GM18519 (cell line): ENCODE data around the gene EPB41L4A.
"Not testable (repeated sequence)": the region's sequence is repeated elsewhere in the genome, so short reads cannot be mapped to it uniquely, and the experiment has no call there.

Experiments
- ATAC-seq: cut with Tn5 transposase; IDR thresholded peaks from one replicate; pipeline ENCODE4 v1.9.1; 2021; ENCODE audit warnings: mild to moderate bottlenecking, moderate library complexity; ENCODE audit not compliant: unreplicated experiment, low FRiP score

The EPB41L4A gene, protein sequence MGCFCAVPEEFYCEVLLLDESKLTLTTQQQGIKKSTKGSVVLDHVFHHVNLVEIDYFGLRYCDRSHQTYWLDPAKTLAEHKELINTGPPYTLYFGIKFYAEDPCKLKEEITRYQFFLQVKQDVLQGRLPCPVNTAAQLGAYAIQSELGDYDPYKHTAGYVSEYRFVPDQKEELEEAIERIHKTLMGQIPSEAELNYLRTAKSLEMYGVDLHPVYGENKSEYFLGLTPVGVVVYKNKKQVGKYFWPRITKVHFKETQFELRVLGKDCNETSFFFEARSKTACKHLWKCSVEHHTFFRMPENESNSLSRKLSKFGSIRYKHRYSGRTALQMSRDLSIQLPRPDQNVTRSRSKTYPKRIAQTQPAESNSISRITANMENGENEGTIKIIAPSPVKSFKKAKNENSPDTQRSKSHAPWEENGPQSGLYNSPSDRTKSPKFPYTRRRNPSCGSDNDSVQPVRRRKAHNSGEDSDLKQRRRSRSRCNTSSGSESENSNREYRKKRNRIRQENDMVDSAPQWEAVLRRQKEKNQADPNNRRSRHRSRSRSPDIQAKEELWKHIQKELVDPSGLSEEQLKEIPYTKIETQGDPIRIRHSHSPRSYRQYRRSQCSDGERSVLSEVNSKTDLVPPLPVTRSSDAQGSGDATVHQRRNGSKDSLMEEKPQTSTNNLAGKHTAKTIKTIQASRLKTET

GRCh38 chr5:112419164-112419985 lies at the start of gene EPB41L4A:
Gene EPB41L4A, minus strand, starts transcription at chr5:112419277. Its CDS starts 238 bp downstream, at chr5:112419039.
- ATAC-seq, result no peak

DNA sequence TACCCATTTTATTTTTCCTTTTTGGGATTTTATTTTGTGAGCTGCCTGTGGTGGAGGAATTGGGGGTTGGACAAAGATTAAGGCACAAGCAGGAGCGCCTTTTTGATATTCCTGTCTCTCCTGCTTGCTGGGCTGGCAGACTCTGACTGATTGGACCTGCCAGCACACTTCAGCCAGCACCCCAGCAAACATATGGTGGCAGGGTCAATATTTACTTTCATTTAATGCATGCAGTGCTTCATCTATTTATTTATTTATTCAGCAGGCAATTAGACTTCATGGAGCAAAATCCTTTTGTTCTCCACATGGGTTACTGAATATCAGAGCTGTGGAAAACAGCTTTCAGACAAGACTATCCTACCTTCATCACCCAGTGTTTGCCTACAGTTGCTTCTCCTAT lies 48.4 kb upstream of the EPB41L4A start:
- no peak for ATAC-seq

DNA sequence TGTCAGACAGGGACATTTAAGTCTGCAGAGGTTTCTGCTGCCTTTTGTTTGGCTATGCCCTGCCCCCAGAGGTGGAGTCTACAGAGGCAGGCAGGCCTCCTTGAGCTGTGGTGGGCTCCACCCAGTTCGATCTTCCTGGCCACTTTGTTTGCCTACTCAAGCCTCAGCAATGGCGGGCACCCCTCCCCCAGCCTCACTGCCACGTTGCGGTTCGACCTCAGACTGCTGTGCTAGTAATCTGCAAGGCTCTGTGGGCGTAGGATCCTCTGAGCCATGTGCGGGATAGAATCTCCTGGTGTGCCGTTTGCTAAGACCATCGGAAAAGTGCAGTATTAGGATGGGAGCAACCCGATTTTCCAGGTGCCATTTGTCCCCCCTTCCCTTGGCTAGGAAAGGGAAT lies 47.2 kb upstream of the EPB41L4A start:
- ATAC-seq, result not testable (repeated sequence)

DNA sequence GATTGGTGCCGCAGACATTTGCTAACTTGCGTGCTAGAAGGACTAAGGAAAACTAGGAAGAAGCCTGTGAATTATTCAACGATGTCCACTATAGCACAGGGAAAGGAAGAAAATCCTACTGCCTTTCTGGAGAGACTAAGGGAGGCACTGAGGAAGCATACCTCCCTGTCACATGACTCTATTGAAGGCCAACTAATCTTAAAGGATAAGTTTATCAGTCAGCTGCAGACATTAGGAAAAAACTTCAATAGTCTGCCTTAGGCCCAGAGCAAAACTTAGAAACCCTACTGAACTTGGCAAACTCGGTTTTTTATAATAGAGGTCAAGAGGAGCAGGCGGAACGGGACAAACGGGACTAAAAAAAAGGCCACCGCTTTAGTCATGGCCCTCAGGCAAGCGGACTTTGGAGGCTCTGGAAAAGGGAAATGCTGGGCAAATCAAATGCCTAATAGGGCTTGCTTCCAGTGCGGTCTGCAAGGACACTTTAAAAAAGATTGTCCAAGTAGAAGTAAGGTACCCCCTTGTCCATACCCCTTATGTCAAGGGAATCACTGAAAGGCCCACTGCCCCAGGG lies 28.2 kb upstream of the EPB41L4A start:
- ATAC-seq, result not testable (repeated sequence)

DNA sequence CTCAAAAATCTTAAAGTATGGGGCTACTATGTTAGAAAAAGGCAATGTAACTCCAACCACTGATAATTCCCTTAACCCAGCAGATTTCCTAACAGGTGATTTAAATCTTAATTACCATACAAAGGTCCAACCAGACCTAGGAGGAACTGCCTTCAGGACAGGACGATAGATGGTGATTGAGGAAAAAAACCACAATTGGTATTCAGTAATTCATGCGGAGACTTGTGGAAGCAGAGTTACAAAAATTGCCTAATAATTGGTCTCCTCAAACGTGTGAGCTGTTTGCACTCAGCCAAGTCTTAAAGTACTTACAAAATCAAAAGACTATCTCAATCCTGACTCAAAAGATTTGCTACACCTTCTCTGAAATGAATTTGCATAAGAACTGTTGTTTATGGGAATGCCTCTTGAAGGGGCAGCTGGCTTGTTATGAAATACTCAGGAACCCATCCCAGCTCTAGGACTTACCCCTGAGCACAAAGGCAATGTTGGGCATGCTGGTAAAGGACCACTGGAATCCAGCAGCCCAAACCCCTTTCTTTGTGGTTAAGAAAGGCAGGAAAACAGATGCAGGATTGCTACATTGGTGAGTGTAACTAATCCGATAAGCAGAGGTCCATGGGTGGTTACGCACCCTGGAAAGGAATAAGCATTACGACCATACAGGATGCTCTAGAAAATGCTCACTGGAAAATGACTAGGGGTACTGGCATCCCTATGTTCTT lies 26.7 kb upstream of the EPB41L4A start:
- ATAC-seq, result no peak

DNA sequence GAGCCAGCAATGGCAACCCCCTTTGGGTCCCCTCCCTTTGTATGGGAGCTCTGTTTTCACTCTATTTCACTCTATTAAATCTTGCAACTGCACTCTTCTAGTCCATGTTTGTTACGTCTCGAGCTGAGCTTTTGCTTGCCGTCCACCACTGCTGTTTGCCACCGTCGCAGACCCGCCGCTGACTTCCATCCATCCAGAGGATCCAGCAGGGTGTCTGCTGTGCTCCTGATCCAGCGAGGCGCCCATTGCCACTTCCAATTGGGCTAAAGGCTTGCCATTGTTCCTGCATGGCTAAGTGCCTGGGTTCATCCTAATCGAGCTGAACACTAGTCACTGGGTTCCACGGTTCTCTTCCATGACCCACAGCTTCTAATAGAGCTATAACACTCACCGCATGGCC lies 24.9 kb upstream of the EPB41L4A start:
- ATAC-seq, result not testable (repeated sequence)

- no peak for ATAC-seq
These were observed 21.0 kb upstream of the EPB41L4A start for GRCh38 chr5:112440031-112440430.

DNA sequence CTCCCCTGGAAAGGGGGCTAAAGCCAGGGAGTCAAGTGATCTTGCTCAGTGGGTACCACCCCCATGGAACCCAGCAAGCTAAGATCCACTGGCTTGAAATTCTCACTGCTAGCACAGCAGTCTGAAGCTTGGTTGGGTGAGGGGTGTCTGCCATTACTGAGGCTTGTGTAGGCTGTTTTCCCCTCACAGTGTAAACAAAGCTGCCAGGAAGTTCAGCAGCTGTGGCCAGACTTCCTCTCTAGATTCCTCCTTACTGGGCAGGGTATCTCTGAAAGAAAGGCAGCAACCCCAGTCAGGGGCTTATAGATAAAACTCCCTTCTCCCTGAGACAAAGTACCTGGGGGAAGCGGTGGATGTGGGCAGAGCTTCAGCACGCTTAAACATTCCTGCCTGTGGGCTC lies 17.1 kb upstream of the EPB41L4A start:
- ATAC-seq, result no peak

DNA sequence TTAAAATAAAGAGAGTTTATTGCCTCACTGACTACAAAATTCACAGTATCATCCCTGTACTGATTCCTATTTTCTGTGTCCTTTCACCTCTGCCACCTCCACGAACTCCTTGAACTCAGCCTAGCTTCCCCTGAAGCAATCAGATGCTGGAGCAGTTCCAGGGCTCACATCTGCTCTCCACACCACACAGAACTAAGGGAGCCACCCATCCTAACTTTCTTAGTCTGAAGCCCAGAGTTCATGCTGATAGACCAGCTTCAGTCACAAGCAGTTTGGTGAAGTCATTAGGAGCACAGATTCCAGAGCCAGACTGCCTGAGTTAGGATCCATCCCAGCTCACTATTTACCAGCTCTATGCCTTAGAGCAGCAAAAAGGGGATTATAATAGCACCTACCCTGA lies 15.6 kb upstream of the EPB41L4A start:
- ATAC-seq, result no peak

DNA sequence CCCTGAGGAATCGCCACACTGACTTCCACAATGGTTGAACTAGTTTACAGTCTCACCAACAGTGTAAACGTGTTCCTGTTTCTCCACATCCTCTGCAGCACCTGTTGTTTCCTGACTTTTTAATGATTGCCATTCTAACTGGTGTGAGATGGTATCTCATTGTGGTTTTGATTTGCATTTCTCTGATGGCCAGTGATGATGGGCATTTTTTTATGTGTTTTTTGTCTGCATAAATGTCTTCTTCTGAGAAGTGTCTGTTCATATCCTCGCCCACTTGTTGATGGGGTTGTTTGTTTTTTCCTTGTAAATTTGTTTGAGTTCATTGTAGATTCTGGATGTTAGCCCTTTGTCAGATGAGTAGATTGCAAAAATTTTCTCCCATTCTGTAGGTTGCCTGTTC lies 7.1 kb upstream of the EPB41L4A start:
- ATAC-seq, result not testable (repeated sequence)

DNA sequence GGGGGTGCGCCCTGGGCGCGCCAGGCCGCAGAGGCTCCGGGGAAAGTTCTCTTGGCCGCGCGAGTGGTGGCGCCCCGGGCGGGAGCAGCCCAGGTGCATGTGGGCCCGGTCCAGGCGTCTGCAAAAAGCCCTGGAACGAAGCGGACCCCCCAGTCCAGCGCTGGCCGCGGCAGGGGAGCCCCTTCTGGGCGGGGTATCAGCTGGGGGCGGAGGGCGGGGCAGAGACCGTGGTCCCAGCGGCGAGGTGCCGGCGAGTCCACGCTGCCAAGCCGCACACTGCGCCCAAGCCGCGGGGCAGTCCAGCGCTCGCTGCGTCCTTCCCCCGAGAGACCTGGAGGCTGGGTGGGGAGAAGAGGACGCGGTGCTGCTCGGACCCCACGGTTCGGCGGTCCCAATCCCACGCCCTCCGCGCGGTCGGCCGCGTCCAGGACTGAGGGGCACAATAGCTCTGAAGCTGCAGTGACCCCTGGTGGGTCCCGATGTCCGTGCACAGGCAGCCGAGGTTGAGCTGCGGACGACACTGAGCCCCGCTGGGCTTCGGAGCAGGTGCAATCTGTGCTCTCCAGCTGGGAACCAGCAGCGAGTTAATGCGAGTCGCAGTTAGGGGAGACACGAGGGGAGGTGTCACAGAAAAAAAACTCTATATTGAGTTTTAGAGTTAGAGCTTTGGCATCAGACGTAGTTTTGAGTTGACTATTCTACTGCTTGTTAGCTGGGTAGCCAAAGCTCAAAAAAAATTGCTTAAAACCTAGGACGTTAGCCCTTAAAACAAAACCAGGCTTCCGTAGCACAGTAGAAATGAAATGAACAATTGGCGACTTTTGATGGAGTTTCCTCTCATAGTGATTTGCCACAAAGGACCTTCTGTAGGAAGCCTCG lies 1.1 kb upstream of the EPB41L4A start:
- ATAC-seq, result peak; percentile 67

DNA sequence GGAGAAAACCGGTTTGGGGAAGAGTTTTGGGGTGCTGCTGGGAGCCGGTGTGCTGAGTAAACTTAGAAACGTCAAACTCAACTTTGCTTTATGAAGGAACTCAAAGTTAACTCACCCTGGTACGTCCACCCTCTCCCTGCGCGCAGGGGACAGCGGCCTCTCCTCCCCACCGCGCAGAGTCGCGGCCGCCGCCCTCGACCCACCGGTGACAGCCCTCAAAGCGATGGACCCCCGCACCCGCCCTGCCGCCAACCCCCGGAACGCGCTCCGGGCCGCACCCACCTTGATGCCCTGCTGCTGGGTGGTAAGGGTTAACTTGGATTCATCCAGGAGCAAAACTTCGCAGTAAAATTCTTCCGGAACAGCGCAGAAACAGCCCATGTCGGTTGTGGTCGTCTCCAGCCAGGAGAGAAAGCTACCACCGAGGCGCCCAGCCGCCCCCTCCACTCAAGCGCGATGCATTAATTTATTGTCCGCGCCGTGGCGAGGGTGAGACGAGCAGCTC lies 366 bp downstream of the EPB41L4A start:
- ATAC-seq, result no peak

- peak; percentile 69 for ATAC-seq
These were observed 982 bp downstream of the EPB41L4A start for GRCh38 chr5:112417931-112418658.

DNA sequence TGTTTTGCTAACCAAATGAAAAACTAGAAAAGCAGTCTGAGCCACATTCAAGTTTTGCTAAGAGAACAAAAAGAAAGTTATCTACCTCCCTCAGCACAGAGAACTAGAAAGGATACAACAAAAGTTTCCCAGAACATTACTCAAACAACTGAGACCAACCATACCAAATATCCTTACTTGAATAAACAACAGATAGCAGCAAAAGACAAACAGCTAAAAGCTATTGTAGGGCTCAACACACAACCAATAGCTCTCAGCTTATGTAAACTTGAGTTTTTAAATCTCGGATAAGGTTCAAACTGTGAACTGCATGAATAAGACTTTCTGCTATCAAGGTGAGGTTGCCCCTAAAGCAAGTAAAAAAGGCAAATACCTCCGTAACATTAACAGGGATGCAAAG lies 3.5 kb downstream of the EPB41L4A start:
- no peak for ATAC-seq

- ATAC-seq, result no peak
These were observed 5.5 kb downstream of the EPB41L4A start for GRCh38 chr5:112413611-112414010.

- no peak for ATAC-seq
These were observed 6.7 kb downstream of the EPB41L4A start for GRCh38 chr5:112412346-112412745.

GRCh38 chr5:112411903-112412302 lies 7.2 kb downstream of the EPB41L4A start:
- no peak for ATAC-seq

- ATAC-seq, result no peak
These were observed 11.4 kb downstream of the EPB41L4A start for GRCh38 chr5:112407666-112408065.
